IPS-11a (cell line): ENCODE results near the gene SERPINE3.

Experiments used
- H3K4me3 ChIP-seq: one replicate; pipeline ENCODE4 v1.5.1; 2013; ENCODE audit warnings: low read depth, low read length, control low read depth

SERPINE3 gene

DNA sequence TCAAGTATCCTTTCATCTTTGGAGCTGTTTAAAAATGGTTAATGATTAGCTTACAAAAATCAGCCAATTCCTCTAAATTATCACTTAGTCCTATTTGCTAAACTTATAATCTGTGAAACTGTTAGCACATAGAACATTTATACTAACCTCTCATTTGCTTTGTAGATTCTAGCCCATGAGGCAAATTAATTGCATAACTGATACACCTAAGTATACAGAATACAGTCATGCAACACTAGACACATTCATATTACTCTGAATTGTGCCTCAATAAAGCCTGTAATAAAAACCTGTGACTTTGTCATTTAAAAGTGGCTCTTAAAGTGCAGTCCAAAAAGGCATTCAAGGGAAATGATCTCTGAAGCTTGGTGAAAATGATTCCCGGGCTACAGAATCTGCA, 21.0 kb downstream of the SERPINE3 start:
- no peak overlapping the region for H3K4me3 ChIP-seq

DNA sequence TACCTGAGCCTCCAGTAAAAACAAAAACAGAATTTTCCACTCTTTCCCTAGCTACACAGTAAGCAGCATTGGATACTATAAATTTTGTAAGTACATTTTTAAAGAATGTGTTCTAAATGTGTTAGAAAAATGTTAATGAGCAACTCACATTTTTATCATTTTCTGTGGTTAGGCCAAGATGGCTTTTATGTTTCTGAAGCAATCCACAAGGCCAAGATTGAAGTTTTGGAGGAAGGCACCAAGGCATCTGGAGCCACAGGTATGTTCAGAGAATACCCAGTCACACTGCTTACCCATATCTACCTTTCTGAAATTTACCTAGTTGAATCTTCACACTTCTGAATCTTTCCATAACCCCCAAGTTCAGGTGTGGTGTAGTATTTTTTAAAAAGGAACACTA, 21.6 kb downstream of the SERPINE3 start:
- H3K4me3 ChIP-seq: no peak overlapping the region

DNA sequence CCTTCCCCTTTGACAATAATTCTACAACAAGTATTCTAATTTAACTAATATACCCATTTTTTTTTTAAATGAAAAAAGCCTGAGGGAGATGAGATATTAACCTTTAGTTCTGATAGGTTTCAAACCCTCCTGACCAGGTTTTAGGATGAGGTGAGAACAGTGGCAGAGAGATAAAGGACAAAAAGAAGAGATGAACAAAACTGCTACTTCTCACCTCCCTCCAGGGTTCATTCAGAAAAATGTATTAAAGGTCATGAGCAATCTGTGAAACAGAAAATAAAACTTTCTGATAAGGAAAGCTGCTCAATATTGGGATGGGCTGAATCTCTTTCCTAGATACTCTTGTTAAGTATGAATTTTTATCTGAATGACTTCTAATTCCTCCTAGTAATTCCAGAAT, 24.1 kb downstream of the SERPINE3 start:
- H3K4me3 ChIP-seq: no peak overlapping the region

DNA sequence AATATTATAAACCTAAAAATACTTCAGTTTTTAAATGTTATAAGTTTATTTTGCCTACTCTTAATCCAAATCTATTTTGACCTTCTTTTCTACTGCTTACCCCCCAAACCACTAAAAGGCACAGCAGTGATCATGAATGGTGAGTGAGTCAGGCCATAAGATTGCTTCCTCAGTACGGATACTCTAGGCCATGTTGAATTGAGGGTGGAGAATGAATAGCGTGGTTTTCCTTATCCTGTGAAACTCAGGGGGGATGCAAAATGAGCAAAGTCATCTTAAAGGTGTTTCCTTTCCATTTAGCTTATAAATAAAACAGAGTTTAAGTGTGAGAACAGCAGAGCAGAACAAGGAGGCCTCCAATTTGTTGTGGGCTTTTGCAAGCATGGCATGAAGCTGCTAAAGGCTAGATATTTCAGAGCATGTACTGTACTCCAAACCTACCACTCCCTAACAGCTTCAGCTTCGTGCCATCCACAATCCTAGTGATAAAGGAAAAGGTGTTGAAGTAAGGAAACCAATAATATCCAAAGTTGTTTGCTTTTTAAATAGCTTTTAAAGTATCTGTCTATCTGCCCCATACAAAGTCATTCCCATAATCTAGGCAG, 25.0 kb downstream of the SERPINE3 start:
- no peak overlapping the region for H3K4me3 ChIP-seq

DNA sequence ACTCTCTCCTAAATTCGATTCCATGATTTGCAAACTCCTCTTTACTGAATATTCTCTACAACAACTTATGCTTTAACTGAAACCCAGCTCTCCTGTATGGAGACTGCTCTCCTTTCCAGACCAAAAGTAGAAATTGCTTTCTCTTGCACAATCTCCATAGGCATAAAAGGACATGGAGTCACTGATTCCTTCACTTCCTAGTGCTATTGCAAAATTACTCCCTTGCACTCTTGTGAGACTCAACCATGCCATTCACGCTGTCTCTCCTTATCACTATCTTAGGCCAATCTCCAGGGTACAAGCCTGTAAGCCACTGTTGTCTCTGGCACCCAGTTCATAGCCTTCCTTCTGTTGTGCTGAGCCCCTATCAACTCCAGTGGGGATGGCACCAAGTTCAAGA, 30.6 kb downstream of the SERPINE3 start:
- no peak overlapping the region for H3K4me3 ChIP-seq

DNA sequence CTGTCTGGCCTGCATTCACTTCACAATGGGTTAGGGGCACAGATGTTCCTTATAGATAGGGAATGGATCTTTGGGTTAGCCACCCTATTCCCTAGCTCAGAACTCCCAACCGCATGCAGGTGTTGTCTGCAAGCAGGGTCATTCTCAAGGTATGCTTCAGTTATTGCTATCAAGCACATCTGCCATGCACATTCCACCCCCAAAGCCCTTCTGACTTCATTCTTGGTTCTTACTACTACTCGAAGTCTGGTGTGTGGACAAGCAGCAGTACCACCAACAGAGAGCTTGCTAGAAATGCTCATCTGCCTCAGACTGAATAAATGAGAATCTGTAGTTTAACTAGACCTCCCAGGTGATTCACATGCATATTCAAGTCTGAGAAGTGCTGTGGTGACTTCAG, 31.3 kb downstream of the SERPINE3 start:
- H3K4me3 ChIP-seq: no peak overlapping the region

DNA sequence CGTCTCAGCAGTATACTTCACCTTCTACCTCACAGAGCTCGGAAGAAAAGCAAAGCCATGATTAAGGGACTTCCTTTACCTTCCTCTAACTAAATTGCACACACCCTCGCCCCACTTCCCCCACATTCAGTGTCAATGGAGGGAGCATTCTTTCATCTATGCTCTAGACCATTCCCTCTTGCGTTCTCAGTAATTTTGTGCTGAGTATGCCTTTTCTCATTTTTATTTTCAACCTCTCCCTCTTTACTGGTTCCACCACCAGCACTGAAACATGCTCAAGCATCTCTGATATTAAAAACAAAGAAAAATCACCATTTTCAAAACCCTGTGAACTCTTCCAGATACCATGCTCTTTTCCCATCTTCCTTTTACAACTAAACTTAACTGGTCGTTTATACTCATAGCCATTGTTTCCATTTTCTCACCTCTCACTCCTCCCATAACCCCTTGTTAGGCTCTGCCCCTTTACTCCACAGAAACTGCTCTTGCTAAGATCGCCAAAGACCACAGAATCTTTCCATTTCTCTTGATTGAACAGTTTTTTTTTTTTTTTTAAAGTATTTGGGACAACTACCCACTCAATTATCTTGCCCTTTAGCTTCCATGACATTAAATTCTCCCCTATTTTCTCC, 32.4 kb downstream of the SERPINE3 start:
- no peak overlapping the region for H3K4me3 ChIP-seq

DNA sequence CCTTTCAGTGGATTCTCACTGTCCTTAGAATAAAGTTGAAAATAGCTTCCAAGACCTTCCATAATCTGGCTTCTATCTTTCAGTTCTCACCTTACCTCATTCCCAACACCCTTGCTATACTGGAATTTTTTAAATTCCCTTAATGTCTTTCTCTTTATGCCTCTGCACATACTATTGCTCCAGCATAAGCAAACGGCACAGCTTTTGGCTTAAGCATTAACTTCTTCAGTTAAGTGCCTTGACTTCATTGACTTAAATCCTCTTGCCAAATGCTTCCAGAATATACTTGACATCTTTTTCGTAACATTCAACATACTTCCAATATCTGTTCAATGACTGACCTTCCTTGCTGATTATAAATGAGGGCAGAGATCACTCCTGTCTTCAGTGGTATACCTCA, 34.0 kb downstream of the SERPINE3 start:
- H3K4me3 ChIP-seq: no peak overlapping the region

DNA sequence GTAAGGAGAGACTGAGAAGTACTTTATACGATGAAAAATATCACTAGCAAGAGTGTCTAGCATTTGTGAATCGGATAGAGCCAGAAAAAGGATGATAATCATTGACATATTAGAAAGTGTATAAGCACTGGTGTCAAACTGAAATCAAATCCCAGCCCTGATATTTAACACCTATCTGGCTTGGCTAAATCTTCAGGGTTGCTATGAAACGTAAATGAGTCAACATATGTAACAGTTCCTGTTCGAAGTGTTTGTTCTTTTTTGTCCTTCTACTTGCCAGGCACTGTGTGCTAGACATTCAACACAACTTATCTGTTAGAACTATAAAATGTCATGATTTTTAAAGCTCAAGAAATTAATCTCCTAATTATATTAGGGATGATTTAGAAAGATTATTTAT, 40.8 kb downstream of the SERPINE3 start:
- no peak overlapping the region for H3K4me3 ChIP-seq

DNA sequence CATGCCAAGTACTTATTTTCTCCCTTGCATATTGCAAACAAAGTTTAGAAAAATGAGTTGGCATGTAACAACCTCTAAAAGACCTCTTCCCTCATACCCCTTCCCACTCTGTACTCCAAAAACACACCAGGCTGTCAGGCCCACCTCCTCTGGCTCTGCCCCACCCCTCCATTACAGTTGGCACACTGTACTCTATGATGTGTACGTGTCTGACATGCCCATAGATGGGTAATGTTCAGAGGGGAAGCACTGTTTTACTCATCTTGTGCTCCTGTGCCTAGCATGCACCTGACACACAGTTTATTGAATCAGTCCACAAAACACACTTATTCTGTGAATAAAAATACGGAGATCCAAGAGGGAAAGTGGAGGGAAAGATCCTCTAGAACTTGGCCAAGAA, 45.6 kb downstream of the SERPINE3 start:
- no peak overlapping the region for H3K4me3 ChIP-seq

DNA sequence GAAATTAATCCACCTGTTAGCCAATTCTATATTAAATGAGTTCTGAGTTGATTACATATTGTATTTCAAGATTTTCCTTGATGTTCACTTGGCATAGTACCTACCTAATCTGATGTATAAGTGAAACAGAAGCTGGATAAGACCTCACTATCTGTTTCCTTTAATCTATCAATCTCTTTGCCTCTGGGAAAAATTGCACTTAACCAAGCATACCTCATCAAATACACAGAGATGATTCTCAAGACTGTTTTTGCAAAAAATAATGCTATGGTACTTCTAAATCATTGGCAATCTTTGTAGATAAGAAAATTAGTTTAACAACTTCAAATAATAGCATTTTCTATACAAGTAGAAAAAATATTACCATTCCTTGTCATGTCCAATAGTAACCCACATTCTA, 55.2 kb downstream of the SERPINE3 start:
- no peak overlapping the region for H3K4me3 ChIP-seq

DNA sequence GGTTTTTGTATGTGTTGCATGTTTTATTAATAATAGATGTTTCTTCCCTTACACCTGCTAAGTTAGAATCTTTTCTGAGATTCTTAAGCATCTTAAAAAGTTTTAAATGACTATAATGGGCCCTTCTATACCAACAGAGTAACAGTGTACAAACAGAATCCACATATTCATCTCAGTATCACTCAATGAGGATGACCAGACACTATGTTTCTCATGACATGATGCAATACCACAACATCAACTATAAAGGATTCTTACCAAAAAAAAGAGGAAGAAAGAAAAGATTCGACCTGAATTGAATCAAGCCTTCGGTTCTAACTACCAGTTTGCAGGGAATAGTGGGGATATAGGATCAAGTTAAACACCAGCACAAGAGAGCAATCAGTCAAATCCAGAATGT, 56.9 kb downstream of the SERPINE3 start:
- no peak overlapping the region for H3K4me3 ChIP-seq

DNA sequence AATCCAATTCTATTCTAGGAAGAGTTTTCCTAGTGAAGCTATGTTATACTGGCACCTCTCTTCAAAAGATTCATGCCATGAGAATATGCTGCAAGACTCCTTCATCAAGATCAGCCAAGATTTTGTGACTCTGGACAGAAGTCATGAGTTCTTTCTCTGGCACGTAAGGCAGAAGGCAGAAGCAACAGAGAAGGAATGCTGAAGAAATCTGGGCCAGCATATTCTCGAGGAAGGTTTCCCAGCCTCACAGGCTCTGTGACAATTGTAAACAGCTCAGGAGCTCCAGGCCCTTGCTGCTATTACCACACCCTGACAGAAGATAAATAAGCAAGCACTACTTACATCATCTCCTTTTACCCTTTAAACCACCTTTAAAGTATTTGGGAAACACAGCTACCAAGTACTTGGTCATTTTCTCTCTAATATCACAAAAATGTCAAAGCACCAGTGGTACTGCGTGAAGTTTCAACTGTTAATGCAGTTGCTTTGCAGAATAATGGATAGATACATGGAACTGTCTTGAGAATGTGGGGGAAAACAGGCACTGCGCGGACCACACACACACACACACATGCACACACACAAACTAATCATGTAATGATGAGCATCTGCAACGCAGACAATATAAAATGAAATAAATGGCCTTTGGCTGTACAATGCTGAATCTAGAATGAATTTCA, 57.9 kb downstream of the SERPINE3 start:
- H3K4me3 ChIP-seq: no peak overlapping the region

DNA sequence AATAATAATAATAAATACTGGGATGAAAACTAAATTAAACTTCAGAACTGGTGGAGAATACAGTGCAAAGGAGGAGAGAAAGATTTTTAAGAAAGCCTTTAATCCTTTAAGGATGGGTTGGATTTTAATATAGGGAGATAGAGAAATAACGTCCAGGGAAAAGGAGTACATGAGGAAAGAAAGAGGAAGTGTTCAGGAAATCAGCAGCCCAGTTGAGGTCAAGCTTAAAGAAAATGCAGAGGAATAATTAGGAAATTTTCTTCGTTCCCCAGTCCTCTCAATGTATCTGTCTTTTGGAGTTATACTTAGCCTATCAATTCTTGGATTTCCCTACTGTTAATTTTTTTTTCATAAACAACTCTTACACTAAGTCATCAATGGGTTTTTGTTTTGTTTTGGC, 65.7 kb downstream of the SERPINE3 start:
- H3K4me3 ChIP-seq: no peak overlapping the region

DNA sequence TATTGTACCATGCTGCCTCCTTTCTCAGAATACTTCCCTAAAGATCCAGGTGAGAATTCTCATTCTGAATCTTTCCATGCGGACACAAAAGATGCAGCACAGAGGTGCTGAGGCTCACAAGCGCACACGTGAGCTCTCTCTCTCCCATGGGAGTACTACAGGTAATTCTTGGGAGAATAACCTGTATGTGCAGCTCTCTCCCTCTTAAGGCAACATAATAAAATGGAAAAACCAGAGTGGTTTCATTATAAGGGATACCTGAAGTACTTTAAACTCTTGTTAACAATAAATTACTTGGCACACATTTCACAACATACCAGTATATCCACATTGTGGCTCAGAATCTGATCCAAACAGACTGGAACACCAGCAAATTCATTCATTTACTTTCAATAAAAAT, 72.9 kb downstream of the SERPINE3 start:
- H3K4me3 ChIP-seq: no peak overlapping the region
